Suprapubic skin (tissue), 4 donors: ENCODE measurements around the gene TBC1D1.

ENCODE experiments used
- POLR2A ChIP-seq, 2 donors: fragments of 450-650 bp; IDR thresholded peaks; one replicate each; pipeline ENCODE4 v1.6.1; 2017; ENCODE audit warnings: antibody characterized with exemption in 2 of 2, mild to moderate bottlenecking in 2 of 2, moderate library complexity in 2 of 2
- POLR2AphosphoS5 ChIP-seq, 3 donors: sonication (generic); formaldehyde crosslinking; IDR thresholded peaks; one replicate each; pipeline ENCODE4 v1.6.1; 2017; ENCODE audit warnings: antibody characterized with exemption in 3 of 3
- TF ChIP-seq, protein P1 (sequence below), 2 donors: fragments of 200-600 bp in 1 of 2; fragments of 450-650 bp in 1 of 2; sonication (generic) in 1 of 2; IDR thresholded peaks; one replicate each; pipeline ENCODE4 v1.5.1; 2016 to 2019; ENCODE audit warnings: antibody characterized with exemption in 2 of 2, mild to moderate bottlenecking in 1 of 2, moderate library complexity in 1 of 2

- TF ChIP-seq, protein P1, sequence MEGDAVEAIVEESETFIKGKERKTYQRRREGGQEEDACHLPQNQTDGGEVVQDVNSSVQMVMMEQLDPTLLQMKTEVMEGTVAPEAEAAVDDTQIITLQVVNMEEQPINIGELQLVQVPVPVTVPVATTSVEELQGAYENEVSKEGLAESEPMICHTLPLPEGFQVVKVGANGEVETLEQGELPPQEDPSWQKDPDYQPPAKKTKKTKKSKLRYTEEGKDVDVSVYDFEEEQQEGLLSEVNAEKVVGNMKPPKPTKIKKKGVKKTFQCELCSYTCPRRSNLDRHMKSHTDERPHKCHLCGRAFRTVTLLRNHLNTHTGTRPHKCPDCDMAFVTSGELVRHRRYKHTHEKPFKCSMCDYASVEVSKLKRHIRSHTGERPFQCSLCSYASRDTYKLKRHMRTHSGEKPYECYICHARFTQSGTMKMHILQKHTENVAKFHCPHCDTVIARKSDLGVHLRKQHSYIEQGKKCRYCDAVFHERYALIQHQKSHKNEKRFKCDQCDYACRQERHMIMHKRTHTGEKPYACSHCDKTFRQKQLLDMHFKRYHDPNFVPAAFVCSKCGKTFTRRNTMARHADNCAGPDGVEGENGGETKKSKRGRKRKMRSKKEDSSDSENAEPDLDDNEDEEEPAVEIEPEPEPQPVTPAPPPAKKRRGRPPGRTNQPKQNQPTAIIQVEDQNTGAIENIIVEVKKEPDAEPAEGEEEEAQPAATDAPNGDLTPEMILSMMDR (IDR thresholded peaks at IDR 0.05): no peak
- TF ChIP-seq POLR2A (IDR thresholded peaks at IDR 0.05): no peak
- no peak for TF ChIP-seq POLR2AphosphoS5 (IDR thresholded peaks at IDR 0.05)
Measured at GRCh38 chr4:38077791-38078489, 187.1 kb downstream of the TBC1D1 start.
